Heart left ventricle (tissue), 13 donors: ENCODE data around the gene ATXN7.

Experiments used
- POLR2A ChIP-seq, 2 donors: fragments of 450-650 bp; IDR thresholded peaks; one replicate each; pipeline ENCODE4 v1.6.1; 2017; ENCODE audit warnings: antibody characterized with exemption in 2 of 2, mild to moderate bottlenecking in 2 of 2, moderate library complexity in 2 of 2
- TF ChIP-seq, protein P1 (sequence below), 12 donors: fragments of 200-600 bp; sonication (generic) in 4 of 12; IDR thresholded peaks; one replicate each; pipeline versions ENCODE4 v1.5.0 to v1.8.0; 2018 to 2022; ENCODE audit warnings: antibody characterized with exemption in 12 of 12, mild to moderate bottlenecking in 5 of 12
- donor health status: ischemic (EF 13 %, LVEDD 7.1; RV severe dilation, severe dysfunction).
- donor health status: DM: no; HTN: yes; CAD: no.
- donor health status: DM: no; HTN: no; CAD: no.
- donor health status: ischemic (EF 25% LVEDD 6.9; RV normal size, moderate dysfunction).
- donor health status: ischemic (EF 25% LVEDD 5.7; RV mildly dilated, moderate dysfunction).
- donor health status: ischemic (EF 35%, LVEDD 5.7; RV mildly dilated, moderate dysfunction).
- donor health status: nonischemic (EF 11% LVEDD 7.7; RV severe dilation, severe dysfunction).
- donor health status: DM: yes; HTN: yes; CAD: no.
- donor health status: PGD.
- donor health status: ischemic (EF 29% LVEDD 5.4; RV normal size, mild dysfunction).
- donor health status: nonischemic (EF 23%, LVEDD 6.1; RV moderate dilation, normal function).

DNA sequence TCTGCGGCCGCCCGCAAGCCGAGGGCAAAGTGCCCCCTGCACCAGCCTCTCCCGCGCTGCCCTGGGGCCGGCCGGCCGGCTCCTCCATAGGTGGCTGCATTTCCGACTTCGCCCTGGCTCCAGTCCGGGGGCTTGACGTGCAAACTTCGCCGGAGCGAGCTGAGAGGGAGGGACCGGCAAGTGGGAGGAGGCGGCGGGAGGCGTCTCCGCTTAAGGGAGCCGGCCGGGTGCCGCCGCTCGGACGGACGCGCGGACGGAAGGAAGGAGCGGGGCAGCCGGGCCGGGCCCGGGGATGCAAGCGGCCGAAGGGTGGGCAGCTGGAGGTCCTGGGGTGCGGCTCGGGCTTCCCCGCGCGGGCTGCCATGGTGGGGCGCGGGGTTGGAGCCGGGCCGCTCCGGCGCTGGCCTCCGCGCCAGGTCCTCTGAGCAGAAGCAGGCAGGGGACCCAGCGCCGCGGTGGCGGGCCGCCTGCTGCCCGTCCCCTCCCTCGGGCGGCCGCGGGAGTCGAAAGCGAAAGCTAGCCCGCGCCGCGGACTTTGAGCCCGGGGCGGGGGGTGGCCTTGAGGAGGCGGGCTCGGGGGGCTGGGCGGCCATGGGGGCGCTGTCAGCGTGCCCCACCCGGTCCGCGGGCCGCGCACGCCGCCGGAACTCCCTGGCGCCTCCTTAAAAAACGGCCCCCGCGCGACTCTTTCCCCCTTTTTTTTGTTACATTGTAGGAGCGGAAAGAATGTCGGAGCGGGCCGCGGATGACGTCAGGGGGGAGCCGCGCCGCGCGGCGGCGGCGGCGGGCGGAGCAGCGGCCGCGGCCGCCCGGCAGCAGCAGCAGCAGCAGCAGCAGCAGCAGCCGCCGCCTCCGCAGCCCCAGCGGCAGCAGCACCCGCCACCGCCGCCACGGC, 48.5 kb downstream of the ATXN7 start, which contains the start of gene SCAANT1:
- TF ChIP-seq, protein P1, sequence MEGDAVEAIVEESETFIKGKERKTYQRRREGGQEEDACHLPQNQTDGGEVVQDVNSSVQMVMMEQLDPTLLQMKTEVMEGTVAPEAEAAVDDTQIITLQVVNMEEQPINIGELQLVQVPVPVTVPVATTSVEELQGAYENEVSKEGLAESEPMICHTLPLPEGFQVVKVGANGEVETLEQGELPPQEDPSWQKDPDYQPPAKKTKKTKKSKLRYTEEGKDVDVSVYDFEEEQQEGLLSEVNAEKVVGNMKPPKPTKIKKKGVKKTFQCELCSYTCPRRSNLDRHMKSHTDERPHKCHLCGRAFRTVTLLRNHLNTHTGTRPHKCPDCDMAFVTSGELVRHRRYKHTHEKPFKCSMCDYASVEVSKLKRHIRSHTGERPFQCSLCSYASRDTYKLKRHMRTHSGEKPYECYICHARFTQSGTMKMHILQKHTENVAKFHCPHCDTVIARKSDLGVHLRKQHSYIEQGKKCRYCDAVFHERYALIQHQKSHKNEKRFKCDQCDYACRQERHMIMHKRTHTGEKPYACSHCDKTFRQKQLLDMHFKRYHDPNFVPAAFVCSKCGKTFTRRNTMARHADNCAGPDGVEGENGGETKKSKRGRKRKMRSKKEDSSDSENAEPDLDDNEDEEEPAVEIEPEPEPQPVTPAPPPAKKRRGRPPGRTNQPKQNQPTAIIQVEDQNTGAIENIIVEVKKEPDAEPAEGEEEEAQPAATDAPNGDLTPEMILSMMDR (IDR thresholded peaks at IDR 0.05), result peak in 6 of 12 donors; percentile 6 to 27 (median 16)
- peak in 1 of 2 donors; percentile 68 for TF ChIP-seq POLR2A (IDR thresholded peaks at IDR 0.05)
